ENCODE results near the gene FARS2.

DNA sequence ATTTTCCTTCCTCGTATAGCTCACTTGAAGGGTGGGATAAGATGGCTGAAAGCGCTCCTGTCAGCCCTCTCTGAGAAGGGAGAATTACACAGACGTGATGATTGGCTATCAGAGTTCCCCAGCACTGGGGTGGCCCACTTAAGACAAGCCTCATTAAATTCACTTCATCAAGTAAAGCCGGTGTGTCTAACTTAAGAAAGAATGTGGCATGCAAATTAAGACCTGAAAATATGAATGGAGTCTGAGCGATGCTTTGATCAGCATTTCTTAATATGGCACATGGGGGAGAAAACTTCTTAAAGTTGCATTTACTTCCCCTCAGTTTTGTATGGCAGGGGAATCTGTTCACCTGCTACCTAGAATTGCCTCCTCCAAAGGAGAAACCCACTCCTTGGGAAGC is 369.3 kb downstream of the FARS2 start:
- TF ChIP-seq, protein P1, sequence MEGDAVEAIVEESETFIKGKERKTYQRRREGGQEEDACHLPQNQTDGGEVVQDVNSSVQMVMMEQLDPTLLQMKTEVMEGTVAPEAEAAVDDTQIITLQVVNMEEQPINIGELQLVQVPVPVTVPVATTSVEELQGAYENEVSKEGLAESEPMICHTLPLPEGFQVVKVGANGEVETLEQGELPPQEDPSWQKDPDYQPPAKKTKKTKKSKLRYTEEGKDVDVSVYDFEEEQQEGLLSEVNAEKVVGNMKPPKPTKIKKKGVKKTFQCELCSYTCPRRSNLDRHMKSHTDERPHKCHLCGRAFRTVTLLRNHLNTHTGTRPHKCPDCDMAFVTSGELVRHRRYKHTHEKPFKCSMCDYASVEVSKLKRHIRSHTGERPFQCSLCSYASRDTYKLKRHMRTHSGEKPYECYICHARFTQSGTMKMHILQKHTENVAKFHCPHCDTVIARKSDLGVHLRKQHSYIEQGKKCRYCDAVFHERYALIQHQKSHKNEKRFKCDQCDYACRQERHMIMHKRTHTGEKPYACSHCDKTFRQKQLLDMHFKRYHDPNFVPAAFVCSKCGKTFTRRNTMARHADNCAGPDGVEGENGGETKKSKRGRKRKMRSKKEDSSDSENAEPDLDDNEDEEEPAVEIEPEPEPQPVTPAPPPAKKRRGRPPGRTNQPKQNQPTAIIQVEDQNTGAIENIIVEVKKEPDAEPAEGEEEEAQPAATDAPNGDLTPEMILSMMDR (IDR thresholded peaks at IDR 0.05), result no peak
- no peak for TF ChIP-seq POLR2A (IDR thresholded peaks at IDR 0.05)

Data from esophagus squamous epithelium (tissue), 4 donors.